Measurements from ENCODE around the gene CREG1. TPM values are rescaled to one million over a fixed set of nuclear protein-coding genes. Genes with fewer than 3 reads are reported as not detected.

CREG1 gene
- total and polyA plus RNA-seq, 2 experiments from 2014 or later = 21.2 to 42.7 TPM

- Histone ChIP-seq H3F3A (replicated peaks; ENCODE audit: low read depth) (no peaks in the 10 kb centered on the region), H2AFZ (no peak overlapping the region), H3K79me2 (replicated peaks; ENCODE audit: insufficient read depth) (no peaks in the 10 kb centered on the region), H3K27me3 (ENCODE audit: insufficient read depth) (no peaks in the 10 kb centered on the region), H3K4me2 (no peak overlapping the region), H3K36me3 (ENCODE audit: insufficient read depth) (no peaks in the 10 kb centered on the region), H3K4me3 (no peak overlapping the region), H3K4me1 (ENCODE audit: insufficient read depth) (no peaks in the 10 kb centered on the region), H3K27ac (ENCODE audit: low read depth) (no peak overlapping the region), H3K9me2 (ENCODE audit: insufficient read depth) (no peaks in the 10 kb centered on the region), H4K20me1 (replicated peaks; ENCODE audit: insufficient read depth) (no peaks in the 10 kb centered on the region)
- DNase-seq (ENCODE audit: low spot score) (no peak), ATAC-seq (no peak)
- Mint-ChIP-seq H3K27ac (no peak overlapping the region), H3K36me3 (ENCODE audit: low read depth) (no peaks in the 10 kb centered on the region), H3K27me3 (ENCODE audit: insufficient read depth, low read depth, poor library complexity) (peaks cover 2% of the 10 kb centered on the region), H3K9me3 (no peaks in the 10 kb centered on the region), H3K4me3 (no peak overlapping the region), H3K4me1 (peaks cover 17% of the 10 kb centered on the region)
- TF ChIP-seq ZNF331 (CRISPR knock-in tag; IDR thresholded peaks at IDR 0.05; ENCODE audit: low read depth) = no peak
- no peak for TF ChIP-seq NANOG (IDR thresholded peaks at IDR 0.05; ENCODE audit: borderline replicate concordance)
- no peak for TF ChIP-seq REST (IDR thresholded peaks at IDR 0.05; ENCODE audit: unreplicated experiment)
- TF ChIP-seq STAT1 (IDR thresholded peaks at IDR 0.05; ENCODE audit: unreplicated experiment) = no peak
- no peak for TF ChIP-seq CTCF (conservative IDR thresholded peaks at IDR 0.05; ENCODE audit: low read depth in 2 of 2)
- TF ChIP-seq ZNF462 (CRISPR knock-in tag; IDR thresholded peaks at IDR 0.05) = no peak
- TF ChIP-seq ZNF114 (CRISPR knock-in tag; IDR thresholded peaks at IDR 0.05) = no peak
- no peak for TF ChIP-seq EZH2phosphoT487 (IDR thresholded peaks at IDR 0.05; ENCODE audit: unreplicated experiment)
- no peak for TF ChIP-seq CREB1 (CRISPR knock-in tag; IDR thresholded peaks at IDR 0.05; ENCODE audit: low read depth)
- TF ChIP-seq ETS1 (IDR thresholded peaks at IDR 0.05) = no peak
- no peak for TF ChIP-seq EZH2 (IDR thresholded peaks at IDR 0.05; ENCODE audit: low read depth, unreplicated experiment)
- no peak for TF ChIP-seq JUNB (IDR thresholded peaks at IDR 0.05; ENCODE audit: unreplicated experiment)
- TF ChIP-seq POLR2AphosphoS5 (IDR thresholded peaks at IDR 0.05; ENCODE audit: low read depth) = no peak
These were observed 39.3 kb downstream of the CREG1 start for GRCh38 chr1:167514288-167514687.

Measured in GM23338 (cell line).